AG04450 (cell line): ENCODE data around the gene IGF1. TPM values are rescaled to one million over a fixed set of nuclear protein-coding genes. Genes with fewer than 3 reads are reported as not detected.
"Not testable (repeated sequence)": the region's sequence is repeated elsewhere in the genome, so short reads cannot be mapped to it uniquely, and the experiment has no call there.

Experiments
- CTCF ChIA-PET: fragments of 300-600, 350-600 bp; formaldehyde crosslinking; extraction: SDS; loops from one replicate; lab custom pipeline; 2022; ENCODE audit warnings: antibody characterized with exemption, inconsistent platforms; lab: Charles Lee
- POLR2A ChIA-PET: fragments of 350-600 bp; formaldehyde crosslinking; extraction: SDS; loops from one replicate; lab custom pipeline; 2021; ENCODE audit warnings: antibody characterized with exemption, inconsistent platforms; lab: Yijun Ruan, JAX
- DNase-seq: peaks from one replicate; pipeline ENCODE4 v3.0.0-alpha.2; 2011; ENCODE audit warnings: low read depth, low spot score
- H3K27ac ChIP-seq: one replicate; pipeline ENCODE4 v1.5.1; 2012; ENCODE audit warnings: low read depth, low read length, control low read depth
- H3K27me3 ChIP-seq: one replicate; pipeline ENCODE4 v1.6.0; 2012; ENCODE audit warnings: low read length; ENCODE audit not compliant: control insufficient read depth, insufficient read depth
- H3K4me3 ChIP-seq: 2 replicates; pipeline ENCODE4 v1.5.1; 2011; ENCODE audit warnings: mild to moderate bottlenecking, low read depth, low read length, control low read depth
- H3K9me3 ChIP-seq: 2 replicates; pipeline ENCODE4 v1.5.1; 2012; ENCODE audit warnings: low read length; ENCODE audit not compliant: control insufficient read depth, insufficient read depth
- CTCF ChIP-seq: IDR thresholded peaks from 2 replicates; pipeline ENCODE4 v1.5.1; 2011; ENCODE audit warnings: low read depth, low read length, control low read depth, inconsistent platforms
- polyA plus RNA-seq: library from polyadenylated mRNA; depleted of rRNA; stranded (reverse); fragments of >200 nt; gene quantifications from 2 replicates; pipeline ENCODE4 v1.2.3, GENCODE V29; 2011

The IGF1 gene
- polyA plus RNA-seq, 1 experiment, result 0.01 TPM

GRCh38 chr12:102452605-102453004 lies 27.8 kb downstream of the IGF1 start:
- CTCF ChIA-PET, result interaction anchor here (1.5 kb wide), 1 partner anchor 32 kb away, joined by 3 read pairs; no protein-coding TSS in a partner anchor
- Histone ChIP-seq H3K4me3 (no peak overlapping the region), H3K9me3 (no peaks in the 10 kb centered on the region), H3K27me3 (no peaks in the 10 kb centered on the region), H3K27ac (no peak overlapping the region)
- TF ChIP-seq CTCF, result no peak
- POLR2A ChIA-PET, result no interaction called here
- no peak for DNase-seq

- H3K9me3 ChIP-seq, CTCF ChIA-PET, H3K27ac ChIP-seq, POLR2A ChIA-PET, DNase-seq, H3K4me3 ChIP-seq, H3K27me3 ChIP-seq: not testable (repeated sequence)
These were observed 31.3 kb downstream of the IGF1 start for GRCh38 chr12:102449018-102449417.

GRCh38 chr12:102447426-102447825 lies 32.9 kb downstream of the IGF1 start:
- DNase-seq, POLR2A ChIA-PET, H3K27me3 ChIP-seq, H3K9me3 ChIP-seq, CTCF ChIA-PET, H3K27ac ChIP-seq, H3K4me3 ChIP-seq: not testable (repeated sequence)

- ChIA-PET POLR2A (no interaction called here), CTCF (no interaction called here)
- no peak overlapping the region for H3K4me3 ChIP-seq
These were observed 35.7 kb downstream of the IGF1 start for GRCh38 chr12:102444707-102445106.

GRCh38 chr12:102444093-102444492 lies 36.3 kb downstream of the IGF1 start:
- DNase-seq, result no peak
- ChIA-PET POLR2A (no interaction called here), CTCF (no interaction called here)
- Histone ChIP-seq H3K27me3 (no peaks in the 10 kb centered on the region), H3K27ac (no peak overlapping the region), H3K9me3 (no peaks in the 10 kb centered on the region), H3K4me3 (no peak overlapping the region)
- TF ChIP-seq CTCF, result no peak

More at GRCh38 chr12:102444707-102445106, 35.7 kb downstream of the IGF1 start:
- DNase-seq, result no peak
- no peak for TF ChIP-seq CTCF
- Histone ChIP-seq H3K9me3 (no peaks in the 10 kb centered on the region), H3K27ac (no peak overlapping the region), H3K27me3 (no peaks in the 10 kb centered on the region)

- ChIA-PET CTCF (interaction anchor here (2.3 kb wide), 1 partner anchor 43 kb away, joined by 9 read pairs; no protein-coding TSS in a partner anchor), POLR2A (no interaction called here)
- no peak for DNase-seq
- no peak overlapping the region for H3K27ac ChIP-seq
- no peak overlapping the region for H3K4me3 ChIP-seq
- no peaks in the 10 kb centered on the region for H3K9me3 ChIP-seq
- no peak for TF ChIP-seq CTCF
- H3K27me3 ChIP-seq, result no peaks in the 10 kb centered on the region
These were observed 39.2 kb downstream of the IGF1 start for GRCh38 chr12:102441077-102441596.
